Body of pancreas (tissue), 4 donors: ENCODE data around the gene TAF12. TPM values are rescaled to one million over a fixed set of nuclear protein-coding genes. Genes with fewer than 3 reads are reported as not detected.

Experiments used
- ATAC-seq: fragments of 150-250 bp; one replicate; pipeline ENCODE4 v1.9.1; 2016
- DNase-seq, 4 donors: peaks; one replicate each; pipeline ENCODE4 v3.0.0-alpha.2; 2019
- H3K27ac ChIP-seq, 4 donors: fragments of 200-600 bp; sonication (generic); 1 replicate in 3 of 4; 2 replicates in 1 of 4; pipeline versions ENCODE4 v1.5.1 to v1.6.1; 2016 to 2019; ENCODE audit warnings: mild to moderate bottlenecking in 1 of 4, mixed read lengths in 1 of 4, moderate library complexity in 1 of 4
- H3K27me3 ChIP-seq, 2 donors: fragments of 200-600 bp; sonication (generic); one replicate each; pipeline ENCODE4 v1.6.0; 2016; ENCODE audit warnings: mild to moderate bottlenecking in 1 of 2
- H3K36me3 ChIP-seq, 2 donors: fragments of 200-600 bp; sonication (generic); replicated peaks in 1 of 2; 2 replicates each; pipeline ENCODE4 v1.5.1; 2016; ENCODE audit warnings: low read depth in 2 of 2; ENCODE audit not compliant: insufficient read depth in 1 of 2
- H3K4me1 ChIP-seq: fragments of 200-600 bp; sonication (generic); one replicate; pipeline ENCODE4 v1.6.0; 2016
- H3K4me3 ChIP-seq, 2 donors: fragments of 200-600 bp; sonication (generic); 1 replicate in 1 of 2; 2 replicates in 1 of 2; pipeline ENCODE4 v1.5.1; 2016 to 2019
- H3K9me3 ChIP-seq, 3 donors: fragments of 200-600 bp; sonication (generic); 1 replicate in 2 of 3; 2 replicates in 1 of 3; pipeline ENCODE4 v1.5.1; 2016
- POLR2A ChIP-seq, 3 donors: fragments of 450-650 bp; IDR thresholded peaks; one replicate each; pipeline ENCODE4 v1.6.1; 2016; ENCODE audit warnings: antibody characterized with exemption in 3 of 3, mild to moderate bottlenecking in 2 of 3
- WGBS, 2 donors: methylation state at CpG; one replicate each; pipeline ENCODE4 v1.1.5; 2017; 5-methylcytosine and 5-hydroxymethylcytosine counted together
- intact Hi-C: fragments of 100-400 bp; cut with DNase I; formaldehyde crosslinking; loops from one replicate; pipeline ENCODE4 v1.15.1; 2023
- small RNA-seq: library from RNA; depleted of rRNA; stranded (forward); fragments of <200 nt; gene quantifications from one replicate; pipeline ENCODE3, GENCODE V24; 2016
- total RNA-seq, 2 donors: library from RNA; depleted of rRNA; stranded (reverse); fragments of >200 nt; gene quantifications; one replicate each; pipeline ENCODE4 v1.1.0, GENCODE V29; 2016
- TF ChIP-seq, protein P1 (sequence below), 7 experiments: fragments of 450-650 bp in 4 of 7; fragments of 200-600 bp in 3 of 7; sonication (generic) in 3 of 7; IDR thresholded peaks; one replicate each; pipeline ENCODE4 v1.5.1; 2016 to 2019; ENCODE audit warnings: antibody characterized with exemption in 7 of 7

The TAF12 gene
- total RNA-seq, 2 donors from 2014 or later, result 11.7 to 11.9 TPM

DNA sequence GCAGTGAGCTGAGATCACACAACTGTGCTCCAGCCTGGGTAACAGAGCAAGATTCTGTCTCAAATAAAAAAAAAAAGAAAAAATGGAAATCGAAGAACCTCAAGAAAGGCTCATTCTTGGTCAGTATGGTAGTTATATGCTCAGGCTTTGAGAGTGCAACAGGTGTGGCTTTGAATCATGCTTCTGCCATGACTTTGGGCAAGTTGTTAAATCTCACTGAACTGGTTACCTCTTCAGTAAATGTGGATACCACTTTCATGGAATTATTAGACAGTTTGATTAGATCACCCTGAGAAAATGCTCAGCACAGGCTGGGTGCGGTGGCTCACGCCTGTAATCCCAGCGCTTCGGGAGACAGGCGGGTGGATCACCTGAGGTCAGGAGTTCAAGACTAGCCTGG lies 77.1 kb downstream of the TAF12 start:
- intact Hi-C loops, result no loop called here
- Histone ChIP-seq H3K36me3 (peaks cover 18 to 23% of the 10 kb centered on the region in 2 donors), H3K27me3 (no peaks in the 10 kb centered on the region), H3K27ac (no peak overlapping the region), H3K4me1 (no peaks in the 10 kb centered on the region), H3K4me3 (no peak overlapping the region), H3K9me3 (no peaks in the 10 kb centered on the region)
- WGBS, 2 donors, result 90 to 98% methylated on average over 6 of the region's 6 CpGs
- ATAC-seq, result no peak
- TF ChIP-seq, protein P1, sequence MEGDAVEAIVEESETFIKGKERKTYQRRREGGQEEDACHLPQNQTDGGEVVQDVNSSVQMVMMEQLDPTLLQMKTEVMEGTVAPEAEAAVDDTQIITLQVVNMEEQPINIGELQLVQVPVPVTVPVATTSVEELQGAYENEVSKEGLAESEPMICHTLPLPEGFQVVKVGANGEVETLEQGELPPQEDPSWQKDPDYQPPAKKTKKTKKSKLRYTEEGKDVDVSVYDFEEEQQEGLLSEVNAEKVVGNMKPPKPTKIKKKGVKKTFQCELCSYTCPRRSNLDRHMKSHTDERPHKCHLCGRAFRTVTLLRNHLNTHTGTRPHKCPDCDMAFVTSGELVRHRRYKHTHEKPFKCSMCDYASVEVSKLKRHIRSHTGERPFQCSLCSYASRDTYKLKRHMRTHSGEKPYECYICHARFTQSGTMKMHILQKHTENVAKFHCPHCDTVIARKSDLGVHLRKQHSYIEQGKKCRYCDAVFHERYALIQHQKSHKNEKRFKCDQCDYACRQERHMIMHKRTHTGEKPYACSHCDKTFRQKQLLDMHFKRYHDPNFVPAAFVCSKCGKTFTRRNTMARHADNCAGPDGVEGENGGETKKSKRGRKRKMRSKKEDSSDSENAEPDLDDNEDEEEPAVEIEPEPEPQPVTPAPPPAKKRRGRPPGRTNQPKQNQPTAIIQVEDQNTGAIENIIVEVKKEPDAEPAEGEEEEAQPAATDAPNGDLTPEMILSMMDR (IDR thresholded peaks at IDR 0.05), result no peak
- no peak for TF ChIP-seq POLR2A (IDR thresholded peaks at IDR 0.05)
- no peak for DNase-seq

DNA sequence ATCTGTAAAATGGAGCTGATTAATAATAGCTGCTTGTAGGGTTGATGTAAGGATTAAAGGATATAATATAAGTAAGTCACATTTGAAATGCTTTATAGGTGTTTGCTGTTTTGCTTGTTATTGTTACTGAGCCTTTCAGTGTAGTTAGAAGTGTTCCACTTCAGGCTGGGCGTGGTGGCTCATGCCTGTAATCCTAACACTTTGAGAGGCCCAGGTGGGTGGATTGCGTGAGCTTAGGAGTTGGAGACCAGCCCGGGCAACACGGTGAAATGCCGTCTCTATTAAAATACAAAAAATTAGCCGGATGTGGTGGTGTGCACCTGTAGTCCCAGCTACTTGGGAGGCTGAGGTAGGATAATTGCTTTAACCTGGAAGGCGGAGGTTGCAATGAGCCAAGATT lies 77.8 kb downstream of the TAF12 start:
- no peaks in the 10 kb centered on the region for H3K27me3 ChIP-seq
- H3K4me3 ChIP-seq, result no peak overlapping the region
- peaks cover 18 to 28% of the 10 kb centered on the region in 2 donors for H3K36me3 ChIP-seq
- ATAC-seq, result no peak
- TF ChIP-seq, protein P1 (IDR thresholded peaks at IDR 0.05), result no peak
- TF ChIP-seq POLR2A (IDR thresholded peaks at IDR 0.05), result no peak
- 96 to 100% methylated on average over 6 to 7 of the region's 7 CpGs for WGBS, 2 donors
- DNase-seq, result no peak
- H3K27ac ChIP-seq, result no peak overlapping the region
- no peaks in the 10 kb centered on the region for H3K9me3 ChIP-seq
- intact Hi-C loops, result no loop called here
- H3K4me1 ChIP-seq, result no peaks in the 10 kb centered on the region

- Histone ChIP-seq H3K9me3 (no peaks in the 10 kb centered on the region), H3K4me3 (no peak overlapping the region), H3K36me3 (peaks cover 18 to 32% of the 10 kb centered on the region in 2 donors), H3K27ac (no peak overlapping the region), H3K27me3 (no peaks in the 10 kb centered on the region), H3K4me1 (no peaks in the 10 kb centered on the region)
- TF ChIP-seq POLR2A (IDR thresholded peaks at IDR 0.05), result no peak
- TF ChIP-seq, protein P1 (IDR thresholded peaks at IDR 0.05), result no peak
- no peak for DNase-seq
- intact Hi-C loops, result no loop called here
- no peak for ATAC-seq
These were observed 78.6 kb downstream of the TAF12 start for GRCh38 chr1:28564310-28564709.

DNA sequence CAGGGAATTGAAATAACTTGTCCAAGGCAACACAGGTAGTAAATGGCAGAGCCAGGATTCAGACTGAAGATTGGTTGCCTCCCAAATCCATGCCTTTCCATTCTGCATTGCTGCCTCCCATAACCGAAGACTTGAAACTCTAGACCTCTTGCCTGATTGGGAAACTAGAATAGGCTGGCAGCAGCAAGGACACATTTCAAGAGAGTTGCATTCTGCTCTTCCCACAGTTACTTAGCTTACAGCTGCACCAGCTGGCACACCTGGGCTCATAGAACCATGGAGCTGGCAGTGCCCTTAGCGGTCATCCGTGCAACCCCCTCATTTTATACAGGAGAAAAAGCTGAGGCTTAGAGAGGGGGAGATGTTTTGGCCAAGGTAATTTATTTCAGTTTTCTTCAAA lies 82.0 kb downstream of the TAF12 start:
- no peaks in the 10 kb centered on the region for H3K4me1 ChIP-seq
- H3K27ac ChIP-seq, result no peak overlapping the region
- no peak for ATAC-seq
- no peak for TF ChIP-seq POLR2A (IDR thresholded peaks at IDR 0.05)
- TF ChIP-seq, protein P1 (IDR thresholded peaks at IDR 0.05), result no peak
- intact Hi-C loops, result no loop called here
- H3K9me3 ChIP-seq, result no peaks in the 10 kb centered on the region
- WGBS, 2 donors, result 91 to 93% methylated on average over 3 of the region's 3 CpGs
- H3K4me3 ChIP-seq, result no peak overlapping the region
- no peak for DNase-seq
- H3K36me3 ChIP-seq, result peaks cover 15 to 32% of the 10 kb centered on the region in 2 donors
- no peaks in the 10 kb centered on the region for H3K27me3 ChIP-seq

Small RNA genes lying within 50 kb of the gene (small RNA-seq; reads per million reads assigned to genes)
- gene RF00422 (not detected), gene RNU11 (not detected), gene SNORA16A (not detected), gene SNORA44 (not detected), gene SNORA61 (not detected), gene SNORD99 (119,064 reads per million, percentile 100 among the genes with 10 or more reads in this experiment)

Other genes starting within 250 kb of the TAF12 start
- gene RCC1, start 137.0 kb downstream of the TAF12 start, total RNA-seq, result 10 to 100 TPM; 10.1 to 23.4 TPM
- 10 to 100 TPM in 1 of 2 donors, 1 to 10 TPM in 1; 8.9 to 14.3 TPM for gene TRNAU1AP, start 90.0 kb downstream of the TAF12 start, total RNA-seq
- 1 to 10 TPM in 1 of 2 donors, not detected in 1; 2.9 TPM for gene RAB42, start 50.8 kb downstream of the TAF12 start, total RNA-seq
- gene RNU11, start 5.5 kb upstream of the TAF12 start, total RNA-seq, result not detected
- gene GMEB1, start 25.7 kb upstream of the TAF12 start, total RNA-seq, result 1 to 10 TPM; 5.2 to 5.6 TPM
- gene YTHDF2, start 93.9 kb upstream of the TAF12 start, total RNA-seq, result 10 to 100 TPM; 20.2 to 28.7 TPM
- under 1 TPM in 1 of 2 donors, not detected in 1; 0.66 TPM for gene OPRD1, start 169.1 kb upstream of the TAF12 start, total RNA-seq